AG04449 (cell line): ENCODE data around the gene RBBP8.

Experiments
- CTCF ChIA-PET: fragments of 350-600 bp; formaldehyde crosslinking; extraction: SDS; loops from one replicate; lab custom pipeline; 2021; ENCODE audit warnings: antibody characterized with exemption; lab: Yijun Ruan, JAX
- POLR2A ChIA-PET: fragments of 400-600, 350-600 bp; formaldehyde crosslinking; extraction: SDS; loops from one replicate; lab custom pipeline; 2020; ENCODE audit warnings: antibody characterized with exemption, inconsistent platforms; lab: Yijun Ruan, JAX
- DNase-seq: peaks from one replicate; pipeline ENCODE4 v3.0.0-alpha.2; 2010; ENCODE audit warnings: low read depth, low spot score
- H3K4me3 ChIP-seq: 2 replicates; pipeline ENCODE4 v1.5.1; 2011; ENCODE audit warnings: low read depth, mild to moderate bottlenecking, control low read depth, low read length
- CTCF ChIP-seq: IDR thresholded peaks from one replicate; pipeline ENCODE4 v1.5.1; 2011; ENCODE audit warnings: mild to moderate bottlenecking, moderate library complexity, low read length, control low read depth, inconsistent platforms; ENCODE audit not compliant: insufficient read depth; ENCODE audit errors: missing control alignments

RBBP8 gene

GRCh38 chr18:22912149-22912548 is 21.0 kb upstream of the RBBP8 start:
- no peak for DNase-seq
- no peak for TF ChIP-seq CTCF
- H3K4me3 ChIP-seq, result no peak overlapping the region
- ChIA-PET CTCF (interaction anchor here (1.2 to 1.5 kb wide), 2 partner anchors 16 to 18 kb away, joined by 3 to 4 read pairs; no protein-coding TSS in a partner anchor), POLR2A (no interaction called here)

GRCh38 chr18:22912835-22913234 is 20.3 kb upstream of the RBBP8 start:
- TF ChIP-seq CTCF, result no peak
- POLR2A ChIA-PET, result no interaction called here
- CTCF ChIA-PET, result interaction anchor here (0.7 to 1.5 kb wide), 3 partner anchors 13 to 17 kb away, joined by 3 to 4 read pairs (median 3); no protein-coding TSS in a partner anchor
- peak; percentile 44 for DNase-seq
- H3K4me3 ChIP-seq, result no peak overlapping the region

- no peak overlapping the region for H3K4me3 ChIP-seq
- ChIA-PET POLR2A (no interaction called here), CTCF (interaction anchor here (4.5 kb wide), 1 partner anchor 16 kb away, joined by 26 read pairs; no protein-coding TSS in a partner anchor)
Observed at GRCh38 chr18:22913861-22914260, 19.3 kb upstream of the RBBP8 start.

GRCh38 chr18:22914633-22915032 is 18.5 kb upstream of the RBBP8 start:
- no peak for TF ChIP-seq CTCF
- ChIA-PET CTCF (interaction anchor here (4.5 kb wide), 1 partner anchor 15 kb away, joined by 26 read pairs; no protein-coding TSS in a partner anchor), POLR2A (no interaction called here)
- no peak for DNase-seq
- H3K4me3 ChIP-seq, result no peak overlapping the region

More at GRCh38 chr18:22913861-22914260, 19.3 kb upstream of the RBBP8 start:
- DNase-seq, result no peak
- no peak for TF ChIP-seq CTCF

- ChIA-PET POLR2A (no interaction called here), CTCF (interaction anchor here (4.5 kb wide), 1 partner anchor 14 kb away, joined by 26 read pairs; no protein-coding TSS in a partner anchor)
- H3K4me3 ChIP-seq, result no peak overlapping the region
- no peak for TF ChIP-seq CTCF
- DNase-seq, result no peak
Observed at GRCh38 chr18:22915337-22915736, 17.8 kb upstream of the RBBP8 start.

- ChIA-PET CTCF (interaction anchor here (4.8 kb wide), 1 partner anchor 8 kb away, joined by 38 read pairs; no protein-coding TSS in a partner anchor), POLR2A (no interaction called here)
- no peak for TF ChIP-seq CTCF
- H3K4me3 ChIP-seq, result no peak overlapping the region
- DNase-seq, result no peak
Observed at GRCh38 chr18:22921772-22922171, 11.4 kb upstream of the RBBP8 start.
